BLaER1 (cell line): ENCODE data around the gene GNAQ.

Experiments used
- H3K27ac ChIP-seq: shearing (Covaris generic); formaldehyde crosslinking; 2 replicates; pipeline ENCODE4 v1.8.1; 2022
- H3K27me3 ChIP-seq: shearing (Covaris generic); formaldehyde crosslinking; 2 replicates; pipeline ENCODE4 v1.8.1; 2022
- H3K36me3 ChIP-seq: shearing (Covaris generic); formaldehyde crosslinking; 2 replicates; pipeline ENCODE4 v1.8.1; 2022
- H3K4me1 ChIP-seq: shearing (Covaris generic); formaldehyde crosslinking; 2 replicates; pipeline ENCODE4 v1.8.1; 2022
- H3K4me2 ChIP-seq: shearing (Covaris generic); formaldehyde crosslinking; 2 replicates; pipeline ENCODE4 v1.8.1; 2022
- H3K4me3 ChIP-seq: shearing (Covaris generic); formaldehyde crosslinking; 2 replicates; pipeline ENCODE4 v1.8.1; 2022
- H3K9ac ChIP-seq: shearing (Covaris generic); formaldehyde crosslinking; 2 replicates; pipeline ENCODE4 v1.8.1; 2022
- H3K9me3 ChIP-seq: shearing (Covaris generic); formaldehyde crosslinking; 2 replicates; pipeline ENCODE4 v1.8.1; 2022
- H4K20me1 ChIP-seq: shearing (Covaris generic); formaldehyde crosslinking; 2 replicates; pipeline ENCODE4 v1.8.1; 2022
- Cebpa-rat ChIP-seq: shearing (Covaris generic); IDR thresholded peaks from 2 replicates; pipeline ENCODE4 v1.8.1; 2022

Gene GNAQ

DNA sequence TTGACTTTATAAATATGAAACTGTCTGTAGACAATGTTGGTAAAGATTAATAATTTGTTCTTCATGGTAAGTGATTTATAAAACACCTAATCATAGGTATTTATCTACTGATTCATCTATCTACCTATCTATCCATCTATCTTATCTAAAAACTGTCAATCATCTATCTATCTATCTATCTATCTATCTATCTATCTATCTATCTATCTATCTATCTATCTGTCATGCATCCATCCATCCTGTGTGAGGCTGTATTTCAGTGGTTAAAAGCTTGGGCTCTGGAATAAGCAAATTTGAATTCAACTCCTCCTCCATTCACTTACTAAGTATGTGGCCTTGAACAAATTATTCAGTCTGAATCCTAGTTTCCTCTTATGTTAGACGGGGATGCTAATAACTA is 221.6 kb downstream of the GNAQ start:
- no peaks in the 10 kb centered on the region for H3K27me3 ChIP-seq

DNA sequence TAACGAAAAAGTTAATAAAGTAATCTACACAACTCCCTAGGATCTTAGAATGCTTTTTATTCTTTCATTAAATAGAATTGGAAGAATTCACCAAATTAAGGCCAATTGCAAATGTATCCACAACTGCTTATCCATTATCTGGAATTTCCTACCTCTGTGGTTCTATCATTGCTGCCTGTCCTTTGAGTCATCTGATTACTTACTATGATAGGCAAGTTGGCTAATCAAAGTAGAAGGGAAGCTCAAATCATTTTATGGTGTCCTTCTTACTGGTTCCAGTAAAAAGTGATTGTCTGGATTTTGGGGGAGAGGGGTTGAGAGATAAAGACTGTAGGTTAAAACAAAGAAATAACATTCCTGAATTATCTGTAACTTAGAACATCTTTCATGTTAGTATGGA is 222.1 kb downstream of the GNAQ start:
- Histone ChIP-seq H3K36me3 (peaks cover 19% of the 10 kb centered on the region), H3K4me2 (no peak overlapping the region), H3K27me3 (no peaks in the 10 kb centered on the region), H3K27ac (no peak overlapping the region), H3K9me3 (no peaks in the 10 kb centered on the region), H4K20me1 (no peaks in the 10 kb centered on the region), H3K9ac (no peak overlapping the region), H3K4me1 (no peaks in the 10 kb centered on the region), H3K4me3 (no peak overlapping the region)
- no peak for TF ChIP-seq Cebpa-rat

More for the DNA sequence above, 221.6 kb downstream of the GNAQ start:
- H3K4me2 ChIP-seq: no peak overlapping the region
- peaks cover 19% of the 10 kb centered on the region for H3K36me3 ChIP-seq
- no peak overlapping the region for H3K9ac ChIP-seq
- no peak overlapping the region for H3K27ac ChIP-seq
- no peaks in the 10 kb centered on the region for H3K9me3 ChIP-seq
- H3K4me3 ChIP-seq: no peak overlapping the region
- H3K4me1 ChIP-seq: no peaks in the 10 kb centered on the region
- no peaks in the 10 kb centered on the region for H4K20me1 ChIP-seq
- no peak for TF ChIP-seq Cebpa-rat

DNA sequence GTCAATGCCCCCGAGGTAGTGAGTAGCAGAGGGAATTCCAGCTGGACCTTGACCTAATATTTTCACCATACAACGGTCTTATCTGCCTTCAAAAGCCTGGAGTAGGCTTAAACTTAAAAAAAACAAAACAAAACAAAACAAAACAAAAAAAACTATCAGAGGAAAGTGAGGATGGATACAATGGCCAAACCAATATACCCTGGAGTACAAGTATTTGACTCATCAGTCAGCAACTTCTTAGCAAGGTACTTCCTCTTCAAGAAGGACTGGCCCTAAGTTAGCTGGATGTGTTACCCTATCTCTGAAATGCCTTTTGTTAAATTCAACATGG is 222.9 kb downstream of the GNAQ start:
- H3K4me3 ChIP-seq: no peak overlapping the region
- H3K4me2 ChIP-seq: no peak overlapping the region
- H3K36me3 ChIP-seq: peaks cover 13% of the 10 kb centered on the region
- H3K27ac ChIP-seq: no peak overlapping the region
- TF ChIP-seq Cebpa-rat: no peak
- no peaks in the 10 kb centered on the region for H3K27me3 ChIP-seq
- no peak overlapping the region for H3K9ac ChIP-seq
- H4K20me1 ChIP-seq: no peaks in the 10 kb centered on the region
- H3K9me3 ChIP-seq: no peaks in the 10 kb centered on the region
- H3K4me1 ChIP-seq: no peaks in the 10 kb centered on the region

DNA sequence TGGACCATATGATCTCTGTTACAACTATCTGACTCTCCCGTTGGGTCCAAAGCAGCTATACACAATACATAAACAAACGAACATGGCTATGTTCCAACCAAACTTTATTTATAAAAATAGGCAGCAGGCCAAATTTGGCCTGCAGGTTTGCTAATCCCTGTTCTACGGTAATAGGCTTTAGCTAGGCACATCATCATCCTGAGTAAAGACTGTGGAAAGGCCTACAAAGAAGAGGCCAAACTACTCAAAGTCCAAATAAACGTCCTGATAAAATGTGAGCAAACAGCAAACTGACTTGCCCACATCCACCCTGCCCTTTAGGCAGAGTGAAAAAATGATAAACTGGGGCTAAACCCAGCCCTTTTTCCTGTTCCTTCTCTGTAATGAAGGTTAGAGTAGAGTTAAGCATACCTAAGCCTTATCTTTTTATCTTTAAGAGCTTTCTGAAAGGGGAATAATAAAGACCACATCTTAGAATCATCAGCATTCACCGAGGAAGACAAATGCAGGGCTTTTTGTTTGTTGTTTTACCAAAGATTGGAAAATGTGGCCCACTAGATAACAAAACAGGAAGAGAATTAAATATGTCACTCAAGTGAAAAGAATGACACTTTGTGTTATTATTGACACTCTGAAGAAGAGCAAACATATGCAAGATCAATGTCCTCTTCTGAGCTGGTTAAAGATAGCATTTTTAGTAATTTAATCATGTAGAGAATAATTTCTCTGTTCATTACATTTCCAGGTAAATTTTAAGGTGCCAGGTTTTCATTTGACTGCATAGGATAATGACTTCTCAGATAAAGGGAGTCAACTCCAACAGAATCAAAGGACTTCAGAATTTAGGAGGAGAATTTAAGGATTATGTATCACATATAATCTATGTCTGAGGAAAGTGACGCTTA is 223.5 kb downstream of the GNAQ start:
- H3K36me3 ChIP-seq: peaks cover 7% of the 10 kb centered on the region
- H3K4me2 ChIP-seq: no peak overlapping the region
- H3K27ac ChIP-seq: no peak overlapping the region
- no peaks in the 10 kb centered on the region for H4K20me1 ChIP-seq
- H3K4me1 ChIP-seq: no peaks in the 10 kb centered on the region
- H3K4me3 ChIP-seq: no peak overlapping the region
- H3K9ac ChIP-seq: no peak overlapping the region
- H3K9me3 ChIP-seq: no peaks in the 10 kb centered on the region
- no peaks in the 10 kb centered on the region for H3K27me3 ChIP-seq
- TF ChIP-seq Cebpa-rat: no peak

DNA sequence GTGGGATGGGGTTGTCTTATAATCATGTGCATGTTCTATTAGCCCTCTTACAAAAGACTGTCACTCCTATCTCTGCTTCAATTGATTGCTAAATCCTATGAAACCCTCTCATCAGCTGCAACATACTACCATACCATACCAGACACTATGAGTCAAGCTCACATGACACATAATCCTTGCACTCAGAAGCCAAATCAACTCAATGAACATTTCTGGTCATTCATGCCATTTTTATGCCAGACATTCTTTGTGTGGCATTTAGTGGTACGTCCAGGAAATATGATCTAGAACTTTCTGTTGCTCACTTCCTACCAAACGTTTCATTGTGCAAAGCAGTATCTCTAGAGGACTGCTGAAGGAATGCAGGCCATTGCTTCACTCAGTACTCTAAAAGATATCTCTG is 224.3 kb downstream of the GNAQ start:
- peaks cover 4% of the 10 kb centered on the region; the same call in 1 of the 2 replicates for H3K36me3 ChIP-seq
- no peak overlapping the region for H3K27ac ChIP-seq
- no peak for TF ChIP-seq Cebpa-rat
- H3K4me3 ChIP-seq: no peak overlapping the region
- no peaks in the 10 kb centered on the region for H4K20me1 ChIP-seq
- no peaks in the 10 kb centered on the region for H3K9me3 ChIP-seq
- H3K4me1 ChIP-seq: no peaks in the 10 kb centered on the region
- no peak overlapping the region for H3K9ac ChIP-seq
- H3K27me3 ChIP-seq: no peaks in the 10 kb centered on the region
- no peak overlapping the region for H3K4me2 ChIP-seq

DNA sequence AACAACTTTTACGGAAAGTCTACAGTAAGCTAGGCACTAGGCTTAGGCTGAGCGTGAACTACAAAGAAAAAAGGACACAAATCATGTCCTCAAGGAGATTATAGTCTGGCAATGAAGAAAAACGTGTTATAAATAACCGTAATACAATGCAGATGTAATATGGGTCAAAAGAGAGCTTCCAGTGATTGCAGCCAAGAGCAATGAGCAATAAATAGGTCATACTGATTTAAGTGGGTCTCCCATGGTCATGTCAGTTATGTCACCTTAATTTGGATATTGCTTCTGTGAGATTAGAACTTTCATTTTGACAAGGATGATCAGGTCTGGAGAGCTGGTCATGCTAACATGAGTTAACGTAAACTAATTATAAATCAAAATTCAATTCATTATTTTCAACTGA is 224.9 kb downstream of the GNAQ start:
- no peaks in the 10 kb centered on the region for H4K20me1 ChIP-seq
- H3K27me3 ChIP-seq: no peaks in the 10 kb centered on the region
- no peak for TF ChIP-seq Cebpa-rat
- H3K36me3 ChIP-seq: peaks cover 4% of the 10 kb centered on the region; the same call in 1 of the 2 replicates
- H3K4me2 ChIP-seq: no peak overlapping the region
- H3K27ac ChIP-seq: no peak overlapping the region
- no peak overlapping the region for H3K4me3 ChIP-seq
- H3K4me1 ChIP-seq: no peaks in the 10 kb centered on the region
- H3K9me3 ChIP-seq: no peaks in the 10 kb centered on the region
- H3K9ac ChIP-seq: no peak overlapping the region

DNA sequence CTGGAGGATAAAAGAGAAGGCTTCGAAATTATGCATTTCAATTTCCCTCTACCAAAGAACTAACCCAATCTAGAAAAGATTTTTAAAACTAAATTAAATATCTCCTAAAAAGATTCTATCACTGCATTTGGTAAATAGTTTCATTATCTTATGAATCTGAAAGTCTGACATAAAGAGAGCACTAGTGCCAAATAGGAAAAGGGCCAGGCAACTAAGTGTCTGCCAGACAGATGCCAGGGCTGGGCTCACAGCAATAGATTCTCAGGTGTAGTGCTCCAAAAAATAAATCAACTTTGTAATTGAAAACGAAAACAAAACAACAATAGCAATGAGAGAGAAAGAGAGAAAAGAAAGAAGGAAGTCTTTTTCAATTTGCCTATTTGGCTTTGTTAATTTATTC is 225.8 kb downstream of the GNAQ start:
- Histone ChIP-seq H3K4me2 (no peak overlapping the region), H3K27me3 (no peaks in the 10 kb centered on the region), H3K36me3 (peaks cover 2% of the 10 kb centered on the region; the same call in 1 of the 2 replicates), H3K4me3 (no peak overlapping the region), H3K27ac (no peak overlapping the region), H4K20me1 (no peaks in the 10 kb centered on the region), H3K4me1 (no peaks in the 10 kb centered on the region), H3K9ac (no peak overlapping the region), H3K9me3 (no peaks in the 10 kb centered on the region)
- TF ChIP-seq Cebpa-rat: no peak

DNA sequence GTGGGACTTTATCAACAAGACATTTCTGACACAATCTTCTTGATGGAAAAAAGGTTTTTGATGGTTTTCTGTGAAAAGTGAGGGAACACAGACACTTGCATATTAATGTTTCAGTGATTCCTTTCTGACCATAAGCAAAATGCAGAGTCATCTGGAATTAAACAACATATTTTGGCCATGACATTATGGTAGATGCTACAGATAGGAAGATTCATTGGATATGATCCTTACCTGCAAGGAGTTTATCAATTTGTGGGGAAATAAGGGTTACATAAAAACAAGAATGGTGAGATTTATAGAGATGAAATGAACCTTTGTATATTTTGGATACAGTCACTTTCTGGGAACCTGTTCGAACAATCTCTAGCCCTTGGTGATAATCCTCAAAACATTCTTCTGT is 228.2 kb downstream of the GNAQ start:
- Histone ChIP-seq H3K27me3 (no peaks in the 10 kb centered on the region), H3K4me2 (no peak overlapping the region), H4K20me1 (no peaks in the 10 kb centered on the region), H3K4me3 (no peak overlapping the region), H3K9ac (no peak overlapping the region), H3K27ac (no peak overlapping the region), H3K9me3 (no peaks in the 10 kb centered on the region), H3K4me1 (no peaks in the 10 kb centered on the region), H3K36me3 (no peaks in the 10 kb centered on the region)
- no peak for TF ChIP-seq Cebpa-rat

DNA sequence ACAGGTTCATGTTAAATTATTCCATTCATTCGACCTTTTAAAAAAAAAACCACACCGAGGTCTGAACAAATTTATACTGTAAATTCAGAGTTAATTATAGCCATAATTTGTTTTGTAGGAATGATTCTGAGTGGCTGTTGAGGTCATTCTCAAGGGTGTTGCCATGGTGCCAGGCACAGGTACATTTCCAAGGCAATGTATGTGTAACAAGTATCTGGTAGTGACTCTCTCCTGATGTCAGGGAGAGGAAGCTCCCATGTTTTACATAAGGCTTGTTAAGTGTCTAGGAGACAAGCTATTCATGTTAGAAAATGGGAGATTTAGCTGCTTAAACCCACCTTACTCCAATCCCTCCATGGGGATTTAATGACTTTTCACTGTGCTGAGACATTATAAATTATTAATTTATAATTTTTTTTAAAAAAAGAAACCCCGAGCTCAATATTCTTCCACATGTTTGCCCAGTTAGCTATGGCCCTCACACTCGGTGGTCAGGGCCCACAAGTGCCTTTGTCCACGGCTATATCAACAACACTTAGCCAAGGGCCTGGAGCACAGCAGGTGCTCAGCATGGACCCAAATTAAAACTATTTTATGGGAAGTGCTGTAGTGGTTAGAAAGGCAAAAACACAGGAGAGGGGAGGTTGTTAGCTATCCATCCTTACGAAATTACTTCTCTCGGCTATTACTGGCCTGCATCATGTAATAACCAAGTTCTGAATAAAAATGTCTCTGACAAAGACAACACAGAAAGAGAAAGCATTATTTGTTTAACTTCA is 228.9 kb downstream of the GNAQ start:
- Histone ChIP-seq H3K36me3 (no peaks in the 10 kb centered on the region), H3K9me3 (no peaks in the 10 kb centered on the region), H3K9ac (no peak overlapping the region), H3K4me1 (no peaks in the 10 kb centered on the region), H3K4me2 (no peak overlapping the region), H4K20me1 (no peaks in the 10 kb centered on the region), H3K4me3 (no peak overlapping the region), H3K27ac (no peak overlapping the region), H3K27me3 (no peaks in the 10 kb centered on the region)
- TF ChIP-seq Cebpa-rat: no peak

DNA sequence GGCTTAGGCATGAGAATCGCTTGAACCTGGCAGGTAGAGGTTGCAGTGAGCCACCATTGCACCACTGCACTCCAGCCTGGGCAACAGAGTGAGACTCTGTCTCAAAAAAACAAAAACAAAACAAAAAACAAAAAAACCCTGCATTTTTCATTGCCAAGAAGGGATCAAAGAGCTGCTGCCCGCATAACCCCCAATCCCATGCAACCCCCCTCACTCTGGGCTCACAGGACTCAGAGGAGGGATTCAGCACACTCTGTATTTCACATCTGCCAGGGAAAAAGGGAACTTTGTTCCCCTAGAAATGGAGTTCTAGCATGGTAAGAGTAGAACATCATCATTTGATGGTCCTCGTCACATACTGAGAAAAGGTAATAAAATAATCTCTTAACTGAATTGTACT is 229.5 kb downstream of the GNAQ start:
- peaks cover 5% of the 10 kb centered on the region; the same call in 1 of the 2 replicates for H3K36me3 ChIP-seq
- H4K20me1 ChIP-seq: no peaks in the 10 kb centered on the region
- no peak overlapping the region for H3K4me3 ChIP-seq
- TF ChIP-seq Cebpa-rat: no peak
- no peaks in the 10 kb centered on the region for H3K27me3 ChIP-seq
- no peak overlapping the region for H3K27ac ChIP-seq
- no peaks in the 10 kb centered on the region for H3K4me1 ChIP-seq
- H3K9me3 ChIP-seq: no peaks in the 10 kb centered on the region
- H3K9ac ChIP-seq: no peak overlapping the region
- no peak overlapping the region for H3K4me2 ChIP-seq
